Measurements from ENCODE around the gene IPO7.
A peak's percentile ranks its signal among the peaks of the same experiment; 100 is the strongest.
"Not testable (repeated sequence)": the region's sequence is repeated elsewhere in the genome, so short reads cannot be mapped to it uniquely, and the experiment has no call there.

IPO7 gene

DNA sequence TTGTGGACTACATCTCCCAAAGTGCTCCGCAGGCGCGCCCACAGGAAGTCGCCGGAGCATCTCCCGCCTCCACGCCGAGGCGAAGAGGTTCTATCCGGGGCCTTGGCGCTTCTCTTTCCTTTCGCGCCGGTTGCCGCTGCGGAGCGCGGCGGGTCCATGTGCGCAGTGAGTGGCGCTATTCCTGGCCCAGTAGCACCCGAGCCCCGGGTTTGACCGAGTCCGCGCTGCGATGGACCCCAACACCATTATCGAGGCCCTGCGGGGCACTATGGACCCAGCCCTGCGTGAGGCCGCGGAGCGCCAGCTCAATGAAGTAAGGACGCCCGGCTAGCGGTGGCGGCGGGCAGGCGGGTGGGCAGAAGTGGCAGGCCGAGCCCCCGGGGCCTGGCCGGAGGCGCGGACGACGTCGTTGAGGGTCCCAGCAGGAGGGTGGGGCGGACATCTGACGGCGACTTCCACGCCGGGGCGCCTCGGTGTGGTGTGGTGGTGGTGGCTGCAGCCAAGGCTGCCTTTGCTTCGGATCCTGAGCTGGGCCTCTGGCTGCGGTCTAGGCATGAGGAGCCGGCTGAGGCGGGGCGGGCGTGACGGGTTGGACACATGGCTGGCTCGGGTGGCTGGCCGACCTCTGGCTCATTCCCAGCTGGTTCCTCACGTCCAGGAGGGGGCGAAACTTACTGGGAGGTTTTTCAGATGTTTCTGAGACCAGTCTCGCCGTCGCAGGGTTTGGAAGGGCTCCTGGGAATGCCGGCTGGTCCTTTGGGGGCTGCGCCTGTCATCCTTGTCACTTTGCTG is at the start of gene IPO7:
IPO7 (plus strand) TSS at position 118 of the 792 bp plus-strand sequence; CDS start at position 230, 112 bp downstream.
- peak; percentile 94 for DNase-seq (ENCODE audit: low spot score)

DNA sequence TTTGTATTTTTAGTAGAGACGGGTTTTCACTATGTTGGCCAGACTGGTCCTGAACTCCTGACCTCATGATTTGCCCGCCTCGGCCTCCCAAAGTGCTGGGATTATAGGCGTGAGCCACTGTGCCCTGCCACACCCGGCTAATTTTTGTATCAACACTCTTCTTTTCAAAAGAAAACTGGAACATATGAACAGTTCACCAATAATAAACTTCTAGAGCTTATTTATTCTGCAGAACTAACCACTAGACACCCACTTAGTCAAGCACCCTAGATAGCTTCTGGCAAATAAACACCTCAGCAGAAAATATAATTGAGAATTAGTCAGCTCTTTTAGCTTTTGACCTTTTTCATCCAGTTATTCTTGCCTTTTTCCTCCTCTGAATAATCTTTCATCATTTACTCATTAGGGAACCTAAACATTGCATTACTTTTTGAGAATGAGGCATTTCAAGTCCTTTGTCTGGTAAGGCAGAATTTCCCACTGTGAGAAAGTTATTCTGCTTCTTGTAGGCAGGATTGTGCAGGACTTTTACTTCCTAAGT is 42.7 kb upstream of the IPO7 start:
- no peak for DNase-seq (ENCODE audit: low spot score)

DNA sequence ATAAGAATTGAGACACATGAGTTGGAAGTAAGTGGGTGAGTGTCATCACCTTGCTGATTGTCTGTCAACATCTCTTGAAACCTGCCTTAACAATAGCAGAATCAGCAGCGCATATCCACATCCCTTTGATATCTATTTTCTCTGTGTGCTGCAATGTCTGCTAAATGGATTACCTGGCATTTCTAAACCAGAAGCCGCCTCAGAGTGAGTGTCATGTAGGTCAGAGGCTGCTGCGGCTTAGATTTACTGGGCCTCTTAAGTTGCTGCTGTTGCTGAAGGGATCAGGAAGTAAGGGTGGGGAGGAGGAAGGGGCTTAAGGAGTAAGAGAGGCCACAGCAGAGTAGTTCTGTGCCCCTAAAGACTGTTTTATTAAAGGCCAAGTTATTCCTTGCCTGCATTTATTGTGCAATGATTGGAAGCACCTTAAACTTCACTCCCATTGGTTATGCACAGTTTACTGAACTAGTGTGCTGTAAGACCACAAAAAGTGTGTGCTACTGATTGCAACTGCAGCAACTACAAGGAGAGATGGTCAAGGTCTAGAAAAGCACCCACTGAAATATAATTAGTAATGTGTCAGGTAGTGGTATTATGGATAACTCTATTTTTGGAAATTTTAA is 40.3 kb upstream of the IPO7 start:
- DNase-seq (ENCODE audit: low spot score): no peak

DNA sequence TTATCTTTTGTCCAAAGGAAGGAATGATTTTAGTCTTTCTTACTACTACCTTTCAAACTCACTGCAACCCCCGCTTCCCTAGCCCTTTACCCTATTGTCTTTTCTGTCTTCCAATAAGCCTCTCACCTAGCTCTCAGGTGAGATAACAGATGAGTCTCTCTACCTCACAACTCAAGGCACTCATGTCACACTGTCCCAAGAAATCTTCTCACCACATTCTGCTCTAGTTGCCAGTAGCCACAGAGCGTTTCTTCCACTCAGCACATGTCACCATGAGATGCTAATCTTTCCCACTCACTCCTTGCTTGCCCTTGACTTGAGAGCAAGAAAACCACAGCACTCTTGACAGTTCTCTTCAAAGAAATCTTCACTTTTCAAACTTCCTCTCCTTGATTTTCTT is 37.4 kb upstream of the IPO7 start:
- DNase-seq (ENCODE audit: low spot score): no peak

DNA sequence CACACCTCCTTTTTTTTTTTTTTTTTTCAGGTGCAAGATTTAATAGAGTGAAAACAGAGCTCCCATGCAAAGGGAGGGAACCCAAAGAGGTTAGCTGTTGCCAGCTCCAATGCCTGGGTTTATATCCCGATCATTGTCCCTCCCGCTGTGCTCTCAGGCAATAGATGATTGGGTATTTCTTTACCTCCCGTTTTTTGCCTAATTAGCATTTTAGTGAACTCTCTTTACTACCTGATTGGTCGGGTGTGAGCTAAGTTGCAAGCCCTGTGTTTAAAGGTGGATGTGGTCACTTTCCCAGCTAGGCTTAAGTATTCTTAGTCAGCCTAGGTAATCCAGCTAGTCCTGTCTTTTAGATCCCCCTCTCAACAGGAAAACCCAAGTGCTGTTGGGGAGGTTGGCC is 36.7 kb upstream of the IPO7 start:
- not testable (repeated sequence) for DNase-seq (ENCODE audit: low spot score)

DNA sequence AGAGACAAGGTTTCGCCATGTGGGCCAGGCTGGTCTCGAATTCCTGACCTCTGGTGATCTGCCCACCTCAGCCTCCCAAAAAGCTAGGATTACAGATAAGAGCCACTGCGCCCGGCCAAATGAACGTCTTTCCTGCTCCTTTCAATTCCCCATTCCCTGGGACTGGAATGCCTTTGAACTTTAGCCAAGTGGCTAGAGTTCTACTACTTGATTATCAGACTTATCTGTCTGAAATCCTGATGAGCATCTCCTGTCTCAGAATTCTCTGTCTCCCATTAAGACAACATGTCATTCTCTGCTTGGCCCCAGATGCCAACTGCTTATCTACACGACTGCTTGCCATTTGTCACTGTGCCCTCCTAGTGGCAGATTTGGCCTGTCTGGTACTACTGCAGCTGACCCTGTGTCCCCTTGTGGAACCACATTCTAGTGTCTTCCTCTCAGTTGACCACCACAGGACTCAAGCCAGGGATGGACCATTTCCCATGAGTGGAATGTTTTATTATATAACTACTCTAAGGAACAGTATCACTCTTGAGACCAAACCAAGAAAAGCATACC is 33.1 kb upstream of the IPO7 start:
- no peak for DNase-seq (ENCODE audit: low spot score)

DNA sequence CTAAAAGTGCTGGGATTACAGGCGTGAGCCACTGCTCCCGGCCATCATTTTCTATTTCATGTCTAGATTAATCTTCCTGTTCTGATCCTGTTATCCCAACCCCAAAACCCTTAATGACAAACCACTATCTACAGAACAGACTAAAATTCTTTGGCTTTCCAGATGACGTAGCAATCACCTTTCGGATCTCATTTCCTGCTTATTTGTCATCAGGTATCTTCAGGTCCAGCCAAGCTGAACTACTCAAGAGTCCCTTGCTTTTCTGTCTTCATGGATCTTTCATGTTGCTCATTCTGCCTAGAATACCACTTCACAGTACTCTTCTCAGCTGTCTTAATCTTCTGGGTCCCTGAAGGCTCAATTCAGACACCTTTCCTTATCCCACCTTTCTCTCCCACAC is 27.4 kb upstream of the IPO7 start:
- DNase-seq (ENCODE audit: low spot score): no peak

DNA sequence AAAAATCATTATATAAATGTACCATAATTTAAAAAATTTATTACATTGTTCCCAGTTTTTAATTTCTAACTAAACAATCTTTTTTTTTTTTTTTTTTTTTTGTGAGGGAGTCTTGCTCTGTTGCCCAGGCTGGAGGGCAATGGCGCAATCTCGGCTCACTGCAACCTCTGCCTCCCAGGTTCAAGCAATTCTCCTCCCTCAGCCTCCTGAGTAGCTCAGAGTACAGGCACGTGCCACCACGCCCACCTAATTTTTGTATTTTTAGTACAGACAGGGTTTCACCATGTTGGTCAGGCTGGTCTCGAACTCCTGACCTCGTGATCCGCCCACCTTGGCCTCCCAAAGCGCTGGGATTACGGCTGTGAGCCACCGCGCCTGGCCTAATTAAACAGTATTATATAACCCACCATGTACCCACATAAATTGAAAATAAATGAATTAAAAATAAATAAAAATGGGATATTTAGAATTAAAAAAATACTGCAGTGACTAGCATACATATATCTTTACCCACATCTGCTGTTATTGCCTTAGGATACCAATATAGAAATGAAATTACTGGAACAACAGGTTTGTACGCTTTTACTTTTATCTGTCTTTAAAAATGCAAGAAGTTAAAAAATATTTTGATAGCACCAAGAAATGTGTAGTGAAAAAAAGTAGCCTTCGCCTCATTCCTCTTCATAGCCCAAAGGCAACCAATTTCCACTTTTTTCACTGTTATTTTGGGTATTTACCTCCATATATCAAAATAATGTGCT is 23.4 kb upstream of the IPO7 start:
- not testable (repeated sequence) for DNase-seq (ENCODE audit: low spot score)

DNA sequence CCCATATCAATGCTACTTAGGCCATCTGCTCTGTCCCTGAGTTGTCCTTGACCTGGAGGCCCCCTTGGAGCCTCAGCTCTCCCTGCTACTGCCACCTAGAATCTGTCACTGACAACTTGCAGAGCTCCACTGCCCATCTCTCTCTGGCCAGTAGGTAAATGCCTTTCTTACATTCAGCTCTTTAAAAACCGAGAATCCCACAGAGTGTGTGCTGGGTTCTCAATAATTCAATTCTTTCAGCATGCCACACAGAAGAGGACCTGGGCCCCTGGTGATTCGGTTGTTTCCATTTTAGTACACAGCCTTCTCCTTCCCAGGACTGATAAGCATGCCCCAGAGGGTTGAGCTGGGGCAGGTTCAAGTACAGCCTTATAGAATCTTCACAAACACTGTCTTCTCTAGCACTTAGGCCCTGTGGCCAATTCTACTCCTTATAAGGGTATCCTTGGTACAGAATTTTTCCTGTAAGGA is 22.0 kb upstream of the IPO7 start:
- DNase-seq (ENCODE audit: low spot score): no peak

DNA sequence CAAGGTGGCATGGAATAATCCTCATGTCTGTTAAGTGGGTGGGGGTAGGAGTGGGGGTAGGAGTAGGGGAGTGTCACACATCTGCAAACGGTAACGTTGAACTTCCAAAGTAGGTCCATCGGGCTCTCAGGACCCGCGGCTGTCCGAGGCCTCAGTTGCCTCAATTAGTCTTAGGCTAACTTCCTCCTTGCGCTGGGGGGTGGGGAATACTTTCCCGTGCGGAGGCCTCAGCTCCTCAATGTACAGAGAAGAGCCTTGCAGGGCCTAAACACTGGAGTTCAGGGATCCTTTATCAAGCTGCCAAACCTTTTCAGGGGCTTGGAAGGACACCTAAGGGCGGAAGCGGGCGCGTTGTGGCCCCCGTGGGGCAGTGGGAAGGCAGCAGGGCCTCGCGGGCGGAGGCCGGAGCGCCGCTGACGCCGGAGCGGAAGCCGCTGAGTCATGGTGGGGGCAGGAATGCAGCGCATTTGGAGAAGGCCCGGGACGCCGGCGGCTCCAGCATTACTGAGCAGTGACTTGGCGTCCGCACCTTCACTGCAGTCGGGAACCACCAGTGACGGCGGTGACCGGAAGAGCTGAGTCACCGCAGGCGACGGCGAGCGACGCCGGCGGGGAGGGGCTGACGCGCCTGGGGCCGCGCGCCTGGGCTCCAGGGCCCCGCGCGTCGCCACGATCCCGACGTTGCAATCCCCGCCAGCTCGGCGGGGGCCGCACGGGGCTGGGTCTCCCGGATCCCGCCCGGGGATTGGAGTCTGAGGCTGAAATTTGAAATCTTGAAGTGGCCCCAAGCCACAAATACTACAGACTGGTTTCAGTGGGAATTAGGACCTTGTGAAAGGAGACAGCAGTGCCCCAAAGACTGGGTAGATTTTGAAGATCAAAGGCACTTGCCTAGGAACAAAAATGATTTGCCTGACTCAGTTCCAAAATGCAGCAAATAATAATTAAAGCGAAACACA is 20.2 kb upstream of the IPO7 start:
- DNase-seq (ENCODE audit: low spot score): peak; percentile 92

DNA sequence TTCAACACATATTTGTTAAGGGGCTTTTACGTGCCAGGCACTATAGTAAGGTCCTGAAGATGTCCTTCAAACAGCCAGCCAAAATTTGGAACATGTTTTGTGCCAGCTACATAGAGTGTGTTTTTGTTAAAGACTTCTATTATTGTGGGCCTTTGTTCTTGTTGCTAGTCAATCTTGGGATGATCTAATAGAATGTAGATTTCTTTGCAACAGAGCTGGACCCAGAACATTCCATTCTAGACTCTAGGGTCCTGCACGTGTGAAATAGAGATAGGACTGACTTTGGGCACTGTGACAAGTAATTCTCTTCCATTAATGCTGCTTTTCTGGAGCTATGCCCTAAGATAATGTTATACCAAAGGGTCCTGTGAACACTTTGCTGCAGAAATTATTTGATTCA is 16.9 kb upstream of the IPO7 start:
- no peak for DNase-seq (ENCODE audit: low spot score)

DNA sequence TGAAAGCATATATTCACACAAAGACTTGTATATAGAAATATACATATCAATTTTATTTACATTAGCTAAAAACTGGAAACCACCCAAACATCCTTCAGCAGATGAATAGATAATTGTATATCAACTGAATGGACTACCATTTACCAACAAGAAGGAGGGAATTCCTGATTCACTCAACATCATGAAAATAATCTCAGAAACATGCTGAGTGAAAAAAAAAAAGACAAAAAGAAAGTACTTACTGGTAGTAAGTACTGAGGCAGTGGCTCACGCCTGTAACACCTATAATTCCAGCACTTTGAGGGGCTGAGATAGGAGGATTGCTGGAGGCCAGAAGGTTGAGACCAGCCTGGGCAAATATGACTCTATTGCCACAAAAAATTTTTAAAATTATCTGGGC is 7.4 kb upstream of the IPO7 start:
- no peak for DNase-seq (ENCODE audit: low spot score)

DNA sequence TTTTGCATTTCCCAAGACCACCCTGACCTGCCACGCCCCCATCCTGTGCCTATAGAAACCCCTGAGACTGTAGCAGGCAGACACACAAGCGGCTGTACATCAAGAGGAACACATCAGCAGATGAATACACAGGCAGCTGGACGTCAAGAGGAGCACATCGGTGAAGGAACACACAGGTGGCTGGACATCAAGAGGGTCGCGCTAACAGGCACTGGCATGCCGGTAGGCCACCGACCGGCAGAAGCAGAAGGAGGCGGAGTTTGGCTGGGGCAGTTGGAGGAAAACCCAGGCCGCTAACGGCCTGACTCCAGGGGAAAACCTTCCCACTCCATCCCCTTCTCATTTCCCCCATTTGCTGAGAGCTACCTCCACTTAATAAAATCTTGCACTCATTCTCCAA is 5.4 kb upstream of the IPO7 start:
- no peak for DNase-seq (ENCODE audit: low spot score)

DNA sequence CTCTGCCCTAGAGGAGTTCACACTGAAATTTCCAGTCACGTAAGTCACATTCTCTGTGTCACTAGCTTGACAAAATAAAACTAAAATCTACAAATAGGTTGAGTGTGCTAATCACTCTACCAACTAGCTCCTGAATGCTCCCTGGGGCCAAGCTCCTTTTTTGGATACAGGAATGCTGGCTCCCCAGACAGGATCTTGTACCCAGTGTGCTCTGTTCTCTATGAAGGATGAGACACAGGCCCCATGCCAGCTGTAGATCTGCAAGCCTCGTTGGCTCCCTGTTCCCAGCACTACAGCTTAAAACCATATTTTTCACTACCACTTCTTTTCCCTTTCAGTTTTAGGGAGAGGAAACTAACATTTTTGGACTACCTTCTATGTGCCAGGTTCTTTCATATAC is 3.7 kb upstream of the IPO7 start:
- peak; percentile 31 for DNase-seq (ENCODE audit: low spot score)

DNA sequence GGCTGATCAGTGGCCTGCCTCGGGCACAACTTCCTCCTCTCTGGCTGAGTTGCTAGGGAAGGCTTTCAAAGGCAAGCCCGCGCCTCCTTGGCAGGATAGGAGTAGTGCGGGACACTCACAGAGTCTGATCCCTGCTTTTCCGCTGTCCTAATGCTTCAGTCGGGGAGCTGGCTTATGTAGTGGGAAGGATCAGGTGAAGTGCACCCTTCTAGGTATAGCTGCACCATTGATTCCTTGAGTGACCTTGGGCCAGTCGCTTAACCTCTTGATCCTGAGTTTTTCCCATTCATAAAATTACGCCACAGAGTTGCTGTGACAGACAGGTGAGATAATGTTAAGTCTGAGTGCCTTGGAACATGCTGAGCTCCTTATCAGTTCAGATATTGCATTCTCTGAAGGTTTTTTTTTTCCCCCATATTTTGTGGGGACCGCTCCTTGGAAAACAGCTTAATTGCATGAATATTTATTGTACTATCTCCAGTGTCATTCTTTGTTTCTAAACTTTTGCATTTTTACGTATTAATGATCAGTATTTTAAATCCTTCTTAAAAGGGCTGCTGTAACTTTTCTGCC is 961 bp downstream of the IPO7 start:
- DNase-seq (ENCODE audit: low spot score): no peak

DNA sequence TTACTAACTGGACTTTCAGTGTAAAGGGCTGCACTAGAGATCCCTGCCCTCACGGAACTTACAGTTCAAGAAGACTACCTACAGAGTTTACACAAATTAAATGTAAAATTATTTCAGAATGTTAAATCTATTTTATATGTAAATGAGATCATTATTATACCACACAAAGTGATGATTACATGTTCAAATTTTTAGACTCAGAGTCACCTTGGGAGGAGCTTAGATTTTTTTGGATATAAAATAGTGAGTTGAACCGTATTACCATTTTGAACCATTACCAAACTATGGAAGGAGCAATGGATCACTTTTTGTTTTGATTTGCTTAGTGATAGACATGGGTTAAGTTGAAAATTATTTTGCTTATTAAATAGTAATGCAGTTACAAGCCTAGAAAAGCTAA is 1.6 kb downstream of the IPO7 start:
- DNase-seq (ENCODE audit: low spot score): no peak

DNA sequence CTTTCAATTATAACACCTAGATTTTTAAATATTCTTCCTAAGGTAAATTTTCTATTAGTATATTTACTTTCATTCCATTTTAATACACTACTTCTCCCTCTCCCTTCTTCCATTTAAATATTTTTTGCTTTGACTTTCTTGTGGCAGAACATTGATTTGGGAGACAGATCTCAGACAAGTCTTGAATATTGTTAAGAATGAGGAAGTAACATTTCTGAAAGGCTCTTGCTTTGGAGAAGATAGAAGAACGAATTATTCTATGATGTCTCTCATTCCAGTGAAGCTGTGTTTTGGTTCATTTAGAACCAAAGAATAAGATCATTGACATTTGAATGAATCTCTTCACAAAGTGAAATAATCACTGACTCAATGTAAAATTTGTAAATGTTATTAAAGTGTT is 2.4 kb downstream of the IPO7 start:
- DNase-seq (ENCODE audit: low spot score): no peak

DNA sequence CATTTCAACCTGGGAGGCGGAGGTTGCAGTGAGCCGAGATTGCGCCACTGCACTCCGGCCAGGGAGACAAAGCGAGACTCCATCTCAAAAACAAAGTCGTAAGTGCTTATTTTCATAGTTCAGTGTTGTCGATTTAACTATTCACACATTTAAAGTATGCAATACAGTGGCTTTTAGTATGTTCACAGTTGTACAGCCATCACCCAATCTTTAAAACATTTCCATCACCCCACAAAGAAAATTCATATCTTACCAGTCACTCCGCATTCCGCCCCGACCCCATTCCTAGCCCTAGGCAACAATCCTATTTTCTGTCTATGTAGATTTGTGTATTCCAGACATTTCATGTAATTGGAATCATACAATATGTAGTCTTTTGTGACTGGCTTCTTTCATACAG is 11.9 kb downstream of the IPO7 start:
- DNase-seq (ENCODE audit: low spot score): no peak

DNA sequence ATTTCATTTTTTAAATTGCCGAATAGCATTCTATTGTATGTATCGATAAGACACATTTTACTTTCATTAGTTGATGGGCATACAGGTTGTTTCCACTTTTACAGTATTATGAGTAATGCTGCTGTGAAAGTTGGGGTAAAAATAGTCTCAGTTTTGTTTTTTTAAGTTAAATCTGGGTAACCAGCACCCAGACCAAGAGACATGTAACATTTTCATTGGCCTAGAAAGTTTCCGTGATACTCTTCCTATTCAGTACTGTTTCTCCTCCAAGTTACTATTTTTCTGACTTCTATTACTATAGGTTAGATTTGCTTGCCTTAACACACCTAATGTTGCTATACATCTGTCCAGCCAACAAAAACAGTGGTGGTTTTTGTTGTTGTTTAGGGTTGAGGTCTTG is 12.3 kb downstream of the IPO7 start:
- no peak for DNase-seq (ENCODE audit: low spot score)

DNA sequence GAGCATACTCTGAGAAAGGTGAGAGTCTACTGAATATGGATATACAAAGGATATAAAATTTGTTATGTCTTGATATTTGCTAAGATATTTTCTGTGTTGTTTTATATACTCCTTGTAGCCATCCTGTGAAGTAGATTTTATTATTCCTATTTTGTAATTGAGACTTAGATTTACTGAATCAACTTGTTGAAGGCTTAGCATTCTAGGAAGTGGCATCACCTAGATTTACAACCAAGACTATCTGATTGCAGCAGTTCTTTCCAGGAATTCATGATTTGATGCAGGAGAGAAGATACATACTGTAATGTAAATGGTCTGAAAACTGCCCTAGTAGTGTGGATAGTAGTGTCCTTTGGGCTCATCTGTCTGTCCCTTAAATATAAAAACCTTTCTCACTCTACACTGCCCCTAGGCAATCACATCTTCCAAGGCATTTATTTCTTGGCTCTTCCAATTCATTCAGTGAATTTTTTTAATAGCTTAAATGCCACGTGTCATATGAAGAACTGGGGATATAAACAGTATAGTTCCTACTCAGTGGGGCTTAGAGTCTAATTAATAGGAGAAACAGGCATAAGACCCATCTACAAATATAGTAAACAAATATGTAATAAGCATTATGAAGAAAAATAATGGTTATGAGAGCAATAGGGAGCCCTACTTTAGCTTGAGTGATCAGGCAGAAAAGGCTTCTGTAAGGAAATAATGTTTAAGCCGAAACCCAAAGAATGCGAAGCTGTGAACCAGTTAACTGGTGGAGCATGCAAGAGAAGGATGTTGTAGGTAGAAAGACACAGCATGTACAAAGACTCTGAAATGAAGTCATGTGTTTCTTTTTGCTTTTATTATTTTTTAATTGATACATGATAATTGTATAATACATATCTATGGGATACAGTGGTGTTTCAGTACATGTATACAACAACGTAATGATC is 13.6 kb downstream of the IPO7 start:
- no peak for DNase-seq (ENCODE audit: low spot score)
